Fibroblast of skin of back (primary cell): ENCODE data around the gene C1QC.
A peak's percentile ranks its signal among the peaks of the same experiment; 100 is the strongest.
"Not testable (repeated sequence)": the region's sequence is repeated elsewhere in the genome, so short reads cannot be mapped to it uniquely, and the experiment has no call there.

Experiments used
- DNase-seq: peaks from one replicate; pipeline ENCODE4 v3.0.0-alpha.2; 2013

The C1QC gene

DNA sequence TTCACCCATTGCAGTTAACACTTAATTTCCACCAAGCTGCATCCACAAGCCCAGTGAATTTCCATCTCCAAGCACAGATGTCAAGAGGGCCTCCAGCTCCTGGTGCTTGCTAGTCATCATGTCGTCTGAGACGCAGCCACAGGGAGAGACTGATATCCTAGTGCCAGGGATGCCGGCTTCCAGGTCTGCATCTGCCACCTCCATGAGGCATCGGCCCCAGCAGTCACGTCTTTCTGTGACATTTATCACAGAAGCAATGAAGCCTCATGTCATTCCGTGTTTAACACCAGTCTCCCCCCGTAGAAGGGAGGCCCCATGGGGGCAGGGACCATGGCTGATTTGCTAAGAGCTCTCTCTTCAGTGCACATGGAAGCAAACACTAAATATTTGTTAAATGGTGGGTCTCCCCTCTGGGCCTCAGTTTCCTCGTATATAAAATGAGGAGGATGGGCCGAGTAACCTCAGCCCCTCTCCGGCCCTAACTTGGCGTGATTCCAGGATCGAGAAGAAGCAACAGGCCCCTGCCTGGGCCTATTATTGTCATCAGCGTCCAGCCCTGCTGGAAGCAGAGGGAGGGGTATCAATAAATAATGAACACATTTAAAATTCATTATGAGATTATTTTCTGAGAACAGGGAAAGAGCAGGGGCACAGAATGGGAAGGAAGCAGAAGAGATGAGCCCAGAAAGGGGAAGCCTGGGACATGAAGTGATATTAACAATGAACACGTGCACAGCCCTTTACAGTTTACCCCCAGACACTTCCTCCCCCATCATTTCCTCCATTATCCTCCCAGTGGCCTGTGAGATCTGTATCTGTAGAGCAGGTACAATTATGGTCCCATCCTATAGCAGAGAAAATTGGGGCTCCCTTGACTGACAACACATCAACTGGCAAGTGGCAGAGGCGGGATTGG is 8.8 kb downstream of the C1QC start:
- no peak for DNase-seq

DNA sequence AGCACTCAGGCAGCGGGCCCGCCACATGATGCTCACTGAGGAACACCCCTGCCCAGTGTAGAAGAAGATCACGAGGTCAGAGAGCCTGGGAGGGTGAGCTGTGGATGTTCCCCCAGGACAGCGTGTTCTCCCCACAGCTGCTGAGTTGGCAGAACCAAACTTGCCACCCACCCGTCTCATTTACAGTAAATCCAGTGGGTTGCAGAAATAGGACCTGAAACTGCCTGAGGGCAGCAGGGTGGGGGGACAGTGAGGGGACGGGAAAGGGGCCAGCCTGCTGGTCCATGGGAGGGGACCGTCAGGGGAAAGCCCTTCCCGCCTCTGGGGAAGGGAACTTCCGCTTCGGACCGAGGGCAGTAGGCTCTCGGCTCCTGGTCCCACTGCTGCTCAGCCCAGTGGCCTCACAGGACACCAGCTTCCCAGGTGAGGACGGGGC is 9.5 kb downstream of the C1QC start, which contains the start of gene C1QB:
Gene C1QB (plus strand): TSS at position 356 of the 436 bp plus-strand sequence. CDS start 6,227 bp downstream, outside the sequence.
- no peak for DNase-seq

DNA sequence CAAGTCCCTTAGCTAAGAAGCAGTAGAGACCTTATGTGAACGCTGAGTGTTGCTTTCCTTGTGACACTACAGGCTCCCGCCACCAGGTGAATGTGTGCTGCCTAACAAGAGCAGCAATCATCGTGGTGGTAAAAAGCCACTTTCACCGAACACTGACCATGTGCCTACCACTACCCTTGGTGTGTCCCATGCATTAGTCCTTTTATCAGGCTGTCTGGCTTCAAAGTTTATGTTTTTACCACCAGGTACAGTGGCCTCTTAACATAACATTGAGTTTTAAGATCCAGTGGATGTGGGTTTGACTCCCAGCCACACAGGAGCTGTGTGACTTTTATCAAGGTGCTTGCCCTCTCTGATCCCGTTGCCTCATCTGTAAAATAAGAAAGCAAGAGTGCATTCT is 11.3 kb downstream of the C1QC start:
- DNase-seq, result no peak

DNA sequence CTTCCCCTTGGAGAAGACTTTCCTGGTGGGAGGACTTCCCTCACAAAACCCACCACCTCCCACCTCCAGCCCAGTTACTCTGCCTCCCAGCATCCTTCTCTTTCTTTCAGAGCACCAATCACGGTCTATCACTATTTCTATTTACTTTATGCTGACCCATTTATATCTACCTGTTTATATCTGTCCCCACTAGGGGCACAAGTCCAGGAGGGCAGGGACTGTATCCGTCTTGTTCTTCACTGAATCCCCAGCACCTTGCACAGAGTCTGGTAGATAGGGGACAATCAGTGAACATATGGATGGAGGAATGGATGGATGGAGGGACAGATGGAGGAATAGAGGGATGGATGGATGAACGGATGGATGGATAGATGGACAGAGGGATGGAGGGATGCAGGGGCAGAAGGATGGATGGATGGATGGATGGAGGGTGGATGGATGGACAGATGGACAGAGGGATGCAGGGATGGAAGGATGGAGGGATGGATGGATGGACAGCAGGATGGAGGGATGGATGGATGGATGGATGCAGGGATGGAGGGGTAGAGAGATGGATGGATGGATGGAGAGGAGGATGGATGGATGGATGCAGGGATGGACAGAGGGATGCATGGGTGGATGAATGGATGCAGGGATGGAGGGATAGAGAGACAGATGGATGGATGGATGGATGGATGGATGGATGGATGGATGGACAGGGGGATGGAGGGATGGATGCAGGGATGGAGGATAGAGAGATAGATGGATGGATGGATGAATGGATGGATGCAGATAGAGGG is 15.1 kb downstream of the C1QC start:
- no peak for DNase-seq

DNA sequence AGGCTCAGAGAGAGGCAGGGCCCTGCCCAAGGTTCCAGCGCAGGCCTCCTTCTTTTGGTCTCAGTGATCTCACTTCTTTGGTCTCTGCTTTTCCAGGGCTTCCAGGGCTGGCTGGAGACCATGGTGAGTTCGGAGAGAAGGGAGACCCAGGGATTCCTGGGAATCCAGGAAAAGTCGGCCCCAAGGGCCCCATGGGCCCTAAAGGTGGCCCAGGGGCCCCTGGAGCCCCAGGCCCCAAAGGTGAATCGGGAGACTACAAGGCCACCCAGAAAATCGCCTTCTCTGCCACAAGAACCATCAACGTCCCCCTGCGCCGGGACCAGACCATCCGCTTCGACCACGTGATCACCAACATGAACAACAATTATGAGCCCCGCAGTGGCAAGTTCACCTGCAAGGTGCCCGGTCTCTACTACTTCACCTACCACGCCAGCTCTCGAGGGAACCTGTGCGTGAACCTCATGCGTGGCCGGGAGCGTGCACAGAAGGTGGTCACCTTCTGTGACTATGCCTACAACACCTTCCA is 17.3 kb downstream of the C1QC start:
- DNase-seq, result no peak

DNA sequence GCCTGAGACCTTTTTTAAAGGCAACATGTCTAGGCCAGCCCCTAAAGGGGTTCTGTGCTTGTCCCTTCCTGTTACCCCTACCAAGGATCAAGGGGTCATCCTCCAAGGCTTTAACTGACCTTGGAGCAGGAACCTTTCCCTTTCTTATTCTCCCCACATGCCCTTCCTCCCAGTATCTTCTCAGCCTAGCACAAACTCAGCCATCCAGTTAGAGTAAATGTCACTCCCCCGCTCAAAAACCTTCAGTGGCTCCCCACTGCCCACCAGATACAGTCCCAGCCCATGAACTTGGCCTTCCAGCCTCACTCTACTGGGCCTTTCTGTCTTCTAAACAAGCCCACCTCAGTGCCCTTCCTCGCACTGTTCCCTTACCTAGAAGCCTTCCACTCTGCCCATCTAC is 18.4 kb downstream of the C1QC start:
- no peak for DNase-seq

DNA sequence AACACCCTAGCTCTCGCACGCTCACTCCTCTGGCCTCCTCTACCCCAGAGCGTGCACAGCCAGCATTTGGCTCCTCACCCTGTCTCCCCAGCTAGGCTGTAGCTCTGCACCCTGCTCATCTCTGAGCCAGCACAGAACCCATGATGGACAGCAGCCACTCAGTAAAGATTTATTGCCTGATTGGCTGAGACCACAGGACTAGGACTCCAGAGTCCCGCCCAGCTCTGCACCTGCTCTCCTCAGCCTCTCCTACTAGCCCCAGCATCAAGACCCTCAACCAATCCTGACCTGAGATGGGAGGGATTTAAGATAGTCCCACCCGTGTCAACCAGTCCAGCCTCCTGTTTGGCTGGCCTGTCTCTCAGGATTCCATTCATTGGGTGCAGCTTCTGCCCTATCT is 18.9 kb downstream of the C1QC start:
- no peak for DNase-seq

DNA sequence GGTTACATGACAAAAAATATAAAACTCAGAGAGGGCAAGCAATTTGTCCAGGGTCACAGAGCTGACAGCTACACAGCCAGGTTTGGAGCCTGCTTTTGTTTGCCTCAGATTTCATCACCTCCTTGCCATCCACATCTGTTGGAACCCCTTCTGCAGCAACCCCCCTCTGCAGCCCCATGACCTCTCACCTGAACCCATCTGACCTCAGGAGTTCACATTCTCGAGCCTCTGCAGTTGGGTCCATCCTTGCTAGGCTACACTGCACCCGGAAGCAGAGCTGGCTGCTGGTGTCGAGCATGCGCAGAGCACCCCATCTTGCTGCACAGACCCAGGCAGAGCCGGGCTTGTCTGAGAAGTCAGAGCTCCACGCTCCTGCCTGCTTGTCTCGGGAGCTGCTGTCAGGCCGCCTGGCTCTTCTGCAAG is 19.6 kb downstream of the C1QC start:
- no peak for DNase-seq

DNA sequence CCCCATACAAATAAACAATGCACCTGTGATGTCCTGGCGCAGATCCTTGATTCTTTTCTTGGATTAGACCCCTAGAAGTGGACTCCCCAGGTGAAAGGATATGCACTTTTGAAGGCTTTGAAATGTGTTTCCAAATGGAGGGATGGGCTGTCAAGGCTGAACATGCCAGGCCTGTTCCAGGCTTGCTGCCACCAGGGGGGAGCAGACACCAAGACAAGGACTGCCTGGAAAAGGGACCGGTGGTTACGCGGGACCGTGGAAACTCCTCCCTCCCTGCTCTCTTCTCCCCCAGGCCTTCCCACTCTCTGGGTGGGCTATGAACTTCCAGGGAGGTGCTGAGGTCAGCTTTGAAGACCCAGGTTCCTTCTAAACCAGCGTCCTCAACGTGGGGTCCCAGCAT is 22.3 kb downstream of the C1QC start:
- peak; percentile 11 for DNase-seq

DNA sequence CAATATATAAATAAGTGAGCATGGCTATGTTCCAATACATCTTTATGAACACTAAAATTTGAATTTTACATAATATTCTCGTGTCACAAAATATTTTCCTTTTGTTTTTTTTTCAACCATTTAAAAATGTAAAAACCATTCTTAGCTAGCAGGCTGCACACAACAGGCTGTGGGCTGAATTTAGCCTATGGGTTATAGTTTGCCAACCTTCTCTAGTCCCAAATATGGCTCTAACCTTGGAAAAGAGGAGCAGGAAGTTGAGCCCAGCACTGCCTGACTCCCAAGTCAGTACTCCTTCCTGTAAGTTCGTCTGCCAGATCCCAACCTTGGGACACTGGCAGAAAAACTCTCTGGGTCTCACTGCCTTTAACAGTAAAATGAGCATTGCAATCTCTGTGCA is 23.0 kb downstream of the C1QC start:
- DNase-seq, result no peak

DNA sequence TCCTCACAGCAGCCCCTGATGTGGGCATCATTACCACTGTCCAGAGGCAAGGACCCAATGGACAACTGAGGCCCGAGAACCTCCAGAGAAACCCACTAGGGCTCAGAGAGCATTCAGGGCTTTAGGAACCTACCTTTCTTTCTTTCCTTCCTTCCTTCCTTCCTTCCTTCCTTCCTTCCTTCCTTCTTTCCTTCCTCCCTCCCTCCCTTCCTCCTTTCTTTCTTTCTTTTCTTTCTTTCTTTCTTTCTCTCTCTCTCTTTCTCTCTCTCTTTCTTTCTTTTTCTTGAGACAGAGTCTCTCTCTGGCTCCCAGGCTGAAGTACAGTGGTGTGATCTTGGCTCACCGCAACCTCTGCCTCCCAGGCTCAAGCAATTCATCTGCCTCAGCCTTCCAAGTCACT is 25.4 kb downstream of the C1QC start:
- not testable (repeated sequence) for DNase-seq

DNA sequence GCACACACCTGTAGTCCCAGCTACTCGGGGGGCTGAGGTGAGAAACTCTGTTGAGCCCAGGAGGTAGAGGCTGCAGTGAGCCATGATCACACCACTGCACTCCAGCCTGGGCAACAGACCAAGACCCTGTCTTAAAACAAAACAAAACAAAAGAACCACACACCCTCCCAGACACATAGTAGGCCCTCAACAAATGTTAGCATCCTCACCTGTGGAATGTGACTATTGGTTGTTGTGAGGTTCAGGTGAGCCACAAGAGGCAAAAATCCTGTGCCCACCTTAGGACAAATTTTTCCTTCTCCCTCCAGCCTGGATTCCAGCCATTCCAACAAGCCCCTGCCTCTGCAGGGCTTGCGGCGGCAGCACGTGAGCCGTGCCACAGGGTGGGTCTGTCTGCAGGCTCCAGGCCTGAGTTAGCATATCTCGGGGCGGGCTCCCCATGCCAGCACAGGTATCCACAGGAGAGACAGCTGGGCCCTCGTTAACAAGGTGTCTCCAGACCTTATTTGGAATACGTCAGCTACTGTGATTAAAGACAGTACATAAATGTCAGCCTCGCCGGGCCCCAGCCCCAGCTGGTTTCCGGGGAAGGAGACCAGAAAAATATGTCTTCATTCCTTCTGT is 27.0 kb downstream of the C1QC start:
- DNase-seq, result no peak

DNA sequence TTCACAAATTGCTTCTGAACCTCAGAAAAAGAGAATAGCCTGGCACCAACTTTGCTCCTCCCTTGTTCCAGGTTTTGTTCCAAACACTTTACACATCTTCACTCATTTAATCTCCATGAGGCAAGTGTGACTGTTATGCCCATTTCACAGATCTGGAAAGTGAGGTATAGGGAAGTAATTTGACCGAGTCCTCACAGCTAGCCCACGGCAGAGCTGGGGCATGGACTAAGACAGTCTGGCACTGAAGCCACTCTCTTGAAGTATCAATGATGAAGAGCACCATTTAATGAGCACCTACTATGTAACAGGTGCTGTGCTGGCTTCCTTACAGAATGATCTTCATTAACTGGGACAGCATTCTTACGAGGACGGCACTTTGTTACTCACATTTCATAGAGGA is 28.6 kb downstream of the C1QC start:
- no peak for DNase-seq

DNA sequence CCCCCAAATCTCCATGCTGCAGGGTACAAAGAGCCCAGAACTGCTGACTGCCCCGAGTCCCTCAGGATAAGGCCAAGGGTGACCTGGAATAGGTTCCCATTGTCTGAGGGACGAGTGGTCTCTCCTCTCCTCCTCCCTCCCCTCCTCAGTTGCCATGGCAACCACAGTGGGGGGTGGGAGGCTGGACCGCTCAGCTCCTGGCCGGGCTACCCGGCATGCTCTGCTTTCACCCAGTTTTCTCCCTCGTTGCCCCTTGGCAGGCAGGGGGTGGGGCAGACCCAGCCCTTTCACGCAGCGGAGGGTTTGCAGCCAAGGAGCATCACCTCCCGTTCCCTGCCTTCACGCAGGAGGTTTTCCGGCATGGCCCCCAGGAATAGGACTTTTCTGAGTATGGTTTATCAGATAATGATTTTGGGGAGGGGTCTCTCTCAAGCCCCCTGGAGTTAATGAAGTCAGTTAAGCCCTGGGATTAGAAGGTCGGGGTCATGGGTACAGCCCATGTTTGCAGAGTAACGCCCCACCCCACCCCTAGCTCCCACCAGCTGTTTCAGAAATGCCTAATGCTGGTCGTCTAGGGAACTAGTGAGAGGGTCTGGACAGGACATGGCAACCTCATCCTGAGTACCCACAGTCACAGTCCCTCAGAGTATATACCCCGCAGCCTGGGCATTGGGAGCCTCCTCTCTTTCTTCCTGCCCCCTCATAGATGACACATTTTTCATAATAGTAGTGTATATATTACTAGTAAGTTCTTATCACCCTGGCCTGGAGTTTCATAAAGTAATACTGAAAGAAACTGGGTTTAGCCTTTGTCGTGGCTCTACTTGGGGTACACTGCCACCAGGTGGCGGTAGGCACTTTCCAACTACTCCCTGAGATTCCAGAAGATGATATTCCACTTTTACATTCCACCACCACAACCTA is 30.3 kb downstream of the C1QC start:
- DNase-seq, result peak; percentile 53

DNA sequence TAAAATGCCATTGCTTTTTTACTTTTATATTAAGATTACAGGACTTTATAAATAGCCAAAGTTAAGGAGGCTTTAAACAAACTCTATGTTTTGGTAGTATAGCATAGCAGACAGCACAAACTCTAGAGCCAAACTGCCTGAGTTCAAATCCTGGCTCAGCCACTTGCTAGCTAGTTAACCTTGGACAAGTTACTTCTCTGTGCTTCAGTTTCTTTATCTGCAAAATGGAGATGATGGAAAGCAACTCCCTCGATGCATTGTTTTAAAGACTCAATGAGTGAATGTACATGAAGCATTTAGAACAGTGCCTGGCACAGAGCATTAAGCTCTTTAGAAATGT is 30.9 kb downstream of the C1QC start:
- no peak for DNase-seq

DNA sequence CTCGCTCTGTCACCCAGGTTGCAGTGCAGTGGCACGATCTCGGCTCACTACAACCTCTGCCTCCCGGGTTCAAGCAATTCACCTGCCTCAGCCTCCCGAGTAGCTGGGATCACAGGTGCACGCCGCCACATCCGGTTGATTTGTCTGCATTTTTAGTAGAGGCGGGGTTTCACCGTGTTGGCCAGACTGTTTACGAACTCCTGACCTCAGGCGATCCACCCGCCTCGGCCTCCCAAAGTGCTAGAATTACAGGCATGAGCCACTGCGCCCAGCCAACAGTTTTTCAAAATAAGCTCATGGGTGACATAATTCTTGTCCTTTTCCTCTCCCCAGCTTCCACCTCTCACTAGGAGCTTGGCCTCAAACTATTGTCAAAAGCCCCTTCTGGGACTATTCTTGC is 32.7 kb downstream of the C1QC start:
- DNase-seq, result not testable (repeated sequence)

DNA sequence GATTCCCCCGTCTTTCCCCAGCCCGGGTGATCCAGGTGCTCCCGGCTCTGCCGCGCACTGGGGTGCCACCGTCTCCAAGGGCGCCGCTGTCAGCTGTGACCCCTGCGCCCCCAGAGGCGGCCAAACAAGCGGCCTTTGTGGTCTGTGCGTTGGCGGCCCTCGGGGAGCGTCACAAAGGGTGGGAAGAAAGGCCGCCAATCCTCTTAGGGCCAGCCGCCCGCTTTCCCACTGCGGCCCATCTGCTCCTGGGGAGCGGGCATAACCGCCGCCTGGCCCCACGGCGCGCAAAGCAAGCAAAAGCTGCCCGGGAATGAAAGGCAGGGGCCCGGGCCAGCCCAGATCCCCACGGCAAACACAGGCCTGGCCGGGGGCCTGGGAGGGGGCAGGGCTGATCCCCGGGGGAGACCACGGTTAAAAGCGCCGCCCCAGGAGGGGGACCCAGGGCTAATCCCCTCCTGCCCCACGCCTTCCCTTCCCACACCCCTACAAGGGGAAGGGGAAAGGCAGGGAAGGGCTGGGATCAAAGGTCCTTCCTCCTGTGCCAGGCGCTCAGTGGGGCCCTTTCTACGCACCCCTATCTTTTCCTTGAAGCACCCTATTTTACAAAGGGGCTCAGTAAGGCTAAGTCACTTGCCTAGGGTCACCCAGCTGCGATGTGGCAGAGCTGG is 33.6 kb downstream of the C1QC start:
- no peak for DNase-seq

DNA sequence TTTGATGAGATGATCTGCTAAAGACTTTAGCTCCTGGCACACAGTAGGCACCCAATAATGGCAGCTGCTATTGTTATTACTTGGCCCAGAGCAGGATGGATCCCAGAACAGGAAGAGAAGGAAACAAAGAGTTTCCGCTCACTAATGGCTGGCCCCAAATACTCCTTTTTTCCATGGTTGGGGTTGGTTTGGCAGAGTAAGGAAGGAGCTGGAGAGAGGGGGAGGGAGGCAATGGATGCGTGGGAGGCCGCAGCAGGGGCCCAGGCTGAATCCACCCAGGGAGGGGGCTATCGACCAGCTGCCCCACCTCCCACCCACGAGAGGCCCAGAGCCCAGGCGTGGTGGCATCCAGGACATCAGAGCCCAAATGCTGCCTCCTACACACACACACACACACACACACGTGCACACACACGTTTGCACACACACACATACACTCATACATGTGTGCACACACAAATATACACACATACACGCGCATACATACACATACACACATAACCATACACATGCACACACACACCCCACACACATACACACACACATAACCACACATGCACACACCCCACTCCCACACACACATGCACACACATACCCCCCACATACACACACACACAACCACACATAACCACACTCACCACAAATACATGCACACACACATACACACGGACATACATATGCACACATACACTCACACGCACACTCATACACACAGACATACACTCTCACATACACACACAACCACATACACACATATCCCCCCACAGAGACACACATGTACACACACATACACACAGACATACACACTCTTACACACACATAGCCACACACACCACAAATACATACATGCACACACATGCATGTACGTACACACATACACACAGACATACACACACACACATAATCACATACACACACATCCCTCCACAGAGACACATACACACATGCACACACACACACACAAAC is 34.8 kb downstream of the C1QC start:
- no peak for DNase-seq

DNA sequence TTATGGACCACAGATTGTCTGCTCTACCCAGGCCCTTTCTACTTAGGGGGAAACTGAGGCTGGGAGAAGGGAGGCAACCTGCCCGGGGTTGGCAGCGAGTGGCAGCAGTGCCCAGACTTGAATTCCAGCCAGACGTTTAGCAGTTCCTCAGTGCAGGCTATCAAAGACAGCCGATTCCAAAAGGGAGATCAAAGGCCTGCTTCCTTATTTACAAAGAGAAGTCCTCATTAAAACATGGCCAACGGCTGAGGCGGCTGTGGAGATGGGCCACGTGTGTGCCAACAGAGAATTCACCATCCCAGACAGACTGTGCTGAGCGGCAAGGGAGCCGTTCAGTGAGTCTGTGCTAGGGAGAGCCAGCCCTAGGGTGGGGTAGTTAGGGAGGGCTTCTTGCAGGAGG is 37.3 kb downstream of the C1QC start:
- no peak for DNase-seq
